Renal cortex interstitium (tissue), 15 donors: Measurements from ENCODE around the gene HES4. TPM values are rescaled to one million over a fixed set of nuclear protein-coding genes. Genes with fewer than 3 reads are reported as not detected.

ENCODE experiments used
- DNase-seq, 11 donors: peaks; one replicate each; pipeline ENCODE4 v3.0.0-alpha.2; 2013; ENCODE audit warnings: low read depth in 9 of 11, low spot score in 4 of 11; ENCODE audit errors: extremely low read depth in 1 of 11
- long read RNA-seq, 16 experiments: transcript quantifications; one replicate each; lab custom pipeline, GENCODE V29; 2026
- polyA plus RNA-seq, 3 donors: library from polyadenylated mRNA; unstranded; fragments of 120-200 nt; gene quantifications; one replicate each; pipeline ENCODE4 v1.2.1, GENCODE V29; 2013; ENCODE audit not compliant: insufficient read length in 3 of 3

The HES4 gene
- polyA plus RNA-seq = 10 to 100 TPM; 17.3 to 50.1 (median 39.7) TPM
- long read RNA-seq, donor 1, transcript HES4-204 (3 exons, 667 nt) = minor isoform, 8 of 98 reads
- long read RNA-seq, donor 1, transcript HES4-201 (4 exons, 899 nt) = minor isoform, 23 of 98 reads
- long read RNA-seq, donor 1, transcript HES4-203 (2 exons, 1,038 nt) = major isoform, 40 of 98 reads
- long read RNA-seq, donor 1, transcript HES4-202 (3 exons, 1,040 nt) = minor isoform, 18 of 98 reads
- long read RNA-seq, donor 1, partial matches to known transcripts = 9 of 98 reads
- long read RNA-seq, donor 1, other reads (novel, unspliced or antisense) = 0 of 98 reads
- long read RNA-seq, donor 2, transcript HES4-203 (2 exons, 1,038 nt) = major isoform, 21 of 58 reads
- long read RNA-seq, donor 2, transcript HES4-204 (3 exons, 667 nt) = minor isoform, 7 of 58 reads
- long read RNA-seq, donor 2, transcript HES4-202 (3 exons, 1,040 nt) = minor isoform, 18 of 58 reads
- long read RNA-seq, donor 2, transcript HES4-201 (4 exons, 899 nt) = minor isoform, 12 of 58 reads
- long read RNA-seq, donor 2, partial matches to known transcripts = 0 of 58 reads
- long read RNA-seq, donor 2, other reads (novel, unspliced or antisense) = 0 of 58 reads
- long read RNA-seq, donor 3, transcript HES4-202 (3 exons, 1,040 nt) = minor isoform, 18 of 119 reads
- long read RNA-seq, donor 3, transcript HES4-201 (4 exons, 899 nt) = minor isoform, 39 of 119 reads
- long read RNA-seq, donor 3, transcript HES4-203 (2 exons, 1,038 nt) = major isoform, 44 of 119 reads
- long read RNA-seq, donor 3, transcript HES4-204 (3 exons, 667 nt) = minor isoform, 18 of 119 reads
- long read RNA-seq, donor 3, partial matches to known transcripts = 0 of 119 reads
- long read RNA-seq, donor 3, other reads (novel, unspliced or antisense) = 0 of 119 reads
- long read RNA-seq, donor 4, transcript HES4-201 (4 exons, 899 nt) = minor isoform, 14 of 72 reads
- long read RNA-seq, donor 4, transcript HES4-203 (2 exons, 1,038 nt) = major isoform, 45 of 72 reads
- long read RNA-seq, donor 4, transcript HES4-202 (3 exons, 1,040 nt) = minor isoform, 10 of 72 reads
- long read RNA-seq, donor 4, partial matches to known transcripts = 0 of 72 reads
- long read RNA-seq, donor 4, other reads (novel, unspliced or antisense) = 0 of 72 reads
- long read RNA-seq, donor 5 = 0 reads
- long read RNA-seq, donor 6, transcript HES4-203 (2 exons, 1,038 nt) = major isoform, 49 of 97 reads
- long read RNA-seq, donor 6, transcript HES4-201 (4 exons, 899 nt) = minor isoform, 27 of 97 reads
- long read RNA-seq, donor 6, transcript HES4-202 (3 exons, 1,040 nt) = minor isoform, 6 of 97 reads
- long read RNA-seq, donor 6, transcript HES4-204 (3 exons, 667 nt) = minor isoform, 9 of 97 reads
- long read RNA-seq, donor 6, partial matches to known transcripts = 0 of 97 reads
- long read RNA-seq, donor 6, other reads (novel, unspliced or antisense) = 6 of 97 reads
- long read RNA-seq, donor 7, transcript HES4-204 (3 exons, 667 nt) = minor isoform, 16 of 96 reads
- long read RNA-seq, donor 7, transcript HES4-201 (4 exons, 899 nt) = minor isoform, 30 of 96 reads
- long read RNA-seq, donor 7, transcript HES4-202 (3 exons, 1,040 nt) = minor isoform, 13 of 96 reads
- long read RNA-seq, donor 7, transcript HES4-203 (2 exons, 1,038 nt) = major isoform, 32 of 96 reads
- long read RNA-seq, donor 7, partial matches to known transcripts = 5 of 96 reads
- long read RNA-seq, donor 7, other reads (novel, unspliced or antisense) = 0 of 96 reads
- long read RNA-seq, donor 8, transcript HES4-204 (3 exons, 667 nt) = minor isoform, 6 of 170 reads
- long read RNA-seq, donor 8, transcript HES4-201 (4 exons, 899 nt) = minor isoform, 25 of 170 reads
- long read RNA-seq, donor 8, transcript HES4-203 (2 exons, 1,038 nt) = major isoform, 94 of 170 reads
- long read RNA-seq, donor 8, transcript HES4-202 (3 exons, 1,040 nt) = minor isoform, 39 of 170 reads
- long read RNA-seq, donor 8, partial matches to known transcripts = 0 of 170 reads
- long read RNA-seq, donor 8, other reads (novel, unspliced or antisense) = 6 of 170 reads
- long read RNA-seq, donor 9, transcript HES4-202 (3 exons, 1,040 nt) = minor isoform, 8 of 59 reads
- long read RNA-seq, donor 9, transcript HES4-204 (3 exons, 667 nt) = minor isoform, 10 of 59 reads
- long read RNA-seq, donor 9, transcript HES4-201 (4 exons, 899 nt) = minor isoform, 20 of 59 reads
- long read RNA-seq, donor 9, transcript HES4-203 (2 exons, 1,038 nt) = major isoform, 21 of 59 reads
- long read RNA-seq, donor 9, partial matches to known transcripts = 0 of 59 reads
- long read RNA-seq, donor 9, other reads (novel, unspliced or antisense) = 0 of 59 reads
- long read RNA-seq, donor 10, transcript HES4-203 (2 exons, 1,038 nt) = major isoform, 27 of 71 reads
- long read RNA-seq, donor 10, transcript HES4-204 (3 exons, 667 nt) = minor isoform, 7 of 71 reads
- long read RNA-seq, donor 10, transcript HES4-202 (3 exons, 1,040 nt) = minor isoform, 21 of 71 reads
- long read RNA-seq, donor 10, transcript HES4-201 (4 exons, 899 nt) = minor isoform, 16 of 71 reads
- long read RNA-seq, donor 10, partial matches to known transcripts = 0 of 71 reads
- long read RNA-seq, donor 10, other reads (novel, unspliced or antisense) = 0 of 71 reads
- long read RNA-seq, donor 11, transcript HES4-201 (4 exons, 899 nt) = minor isoform, 16 of 62 reads
- long read RNA-seq, donor 11, transcript HES4-203 (2 exons, 1,038 nt) = major isoform, 24 of 62 reads
- long read RNA-seq, donor 11, transcript HES4-204 (3 exons, 667 nt) = minor isoform, 6 of 62 reads
- long read RNA-seq, donor 11, transcript HES4-202 (3 exons, 1,040 nt) = minor isoform, 16 of 62 reads
- long read RNA-seq, donor 11, partial matches to known transcripts = 0 of 62 reads
- long read RNA-seq, donor 11, other reads (novel, unspliced or antisense) = 0 of 62 reads
- long read RNA-seq, donor 12, transcript HES4-201 (4 exons, 899 nt) = minor isoform, 12 of 55 reads
- long read RNA-seq, donor 12, transcript HES4-202 (3 exons, 1,040 nt) = minor isoform, 8 of 55 reads
- long read RNA-seq, donor 12, transcript HES4-203 (2 exons, 1,038 nt) = major isoform, 31 of 55 reads
- long read RNA-seq, donor 12, partial matches to known transcripts = 0 of 55 reads
- long read RNA-seq, donor 12, other reads (novel, unspliced or antisense) = 0 of 55 reads
- long read RNA-seq, donor 13, transcript HES4-201 (4 exons, 899 nt) = minor isoform, 38 of 240 reads
- long read RNA-seq, donor 13, transcript HES4-203 (2 exons, 1,038 nt) = minor isoform, 73 of 240 reads
- long read RNA-seq, donor 13, transcript HES4-202 (3 exons, 1,040 nt) = major isoform, 79 of 240 reads
- long read RNA-seq, donor 13, transcript HES4-204 (3 exons, 667 nt) = minor isoform, 28 of 240 reads
- long read RNA-seq, donor 13, partial matches to known transcripts = 17 of 240 reads
- long read RNA-seq, donor 13, other reads (novel, unspliced or antisense) = 5 of 240 reads
- long read RNA-seq, donor 14, transcript HES4-201 (4 exons, 899 nt) = minor isoform, 19 of 62 reads
- long read RNA-seq, donor 14, transcript HES4-203 (2 exons, 1,038 nt) = major isoform, 25 of 62 reads
- long read RNA-seq, donor 14, transcript HES4-202 (3 exons, 1,040 nt) = minor isoform, 17 of 62 reads
- long read RNA-seq, donor 14, partial matches to known transcripts = 0 of 62 reads
- long read RNA-seq, donor 14, other reads (novel, unspliced or antisense) = 0 of 62 reads
- long read RNA-seq, donor 15, transcript HES4-204 (3 exons, 667 nt) = minor isoform, 9 of 37 reads
- long read RNA-seq, donor 15, transcript HES4-203 (2 exons, 1,038 nt) = major isoform, 12 of 37 reads
- long read RNA-seq, donor 15, transcript HES4-201 (4 exons, 899 nt) = major isoform, 12 of 37 reads
- long read RNA-seq, donor 15, partial matches to known transcripts = 0 of 37 reads
- long read RNA-seq, donor 15, other reads (novel, unspliced or antisense) = 0 of 37 reads
- long read RNA-seq, donor 16, transcript HES4-201 (4 exons, 899 nt) = minor isoform, 29 of 174 reads
- long read RNA-seq, donor 16, transcript HES4-204 (3 exons, 667 nt) = minor isoform, 10 of 174 reads
- long read RNA-seq, donor 16, transcript HES4-202 (3 exons, 1,040 nt) = minor isoform, 49 of 174 reads
- long read RNA-seq, donor 16, transcript HES4-203 (2 exons, 1,038 nt) = major isoform, 78 of 174 reads
- long read RNA-seq, donor 16, partial matches to known transcripts = 0 of 174 reads
- long read RNA-seq, donor 16, other reads (novel, unspliced or antisense) = 8 of 174 reads

GRCh38 chr1:999725-1000356 lies at the start of gene HES4:
Gene HES4, minus strand, starts transcription at chr1:1000097. Its CDS starts 124 bp downstream, at chr1:999973.
- DNase-seq = peak in 8 of 11 donors; percentile 84 to 91 (median 88)

- DNase-seq = no peak
Observed at GRCh38 chr1:1048765-1049164, 48.9 kb upstream of the HES4 start.

GRCh38 chr1:1047963-1048362 lies 48.1 kb upstream of the HES4 start:
- no peak for DNase-seq

- no peak for DNase-seq
Observed at GRCh38 chr1:1047407-1047806, 47.5 kb upstream of the HES4 start.

GRCh38 chr1:1046767-1047166 lies 46.9 kb upstream of the HES4 start:
- DNase-seq = no peak

GRCh38 chr1:1046243-1046642 lies 46.3 kb upstream of the HES4 start:
- DNase-seq = no peak

GRCh38 chr1:1045129-1045528 lies 45.2 kb upstream of the HES4 start:
- DNase-seq = no peak

GRCh38 chr1:1044455-1045078 lies 44.7 kb upstream of the HES4 start:
- no peak for DNase-seq

GRCh38 chr1:1043921-1044320 lies 44.0 kb upstream of the HES4 start:
- no peak for DNase-seq

GRCh38 chr1:1043411-1043810 lies 43.5 kb upstream of the HES4 start:
- no peak for DNase-seq

- no peak for DNase-seq
Observed at GRCh38 chr1:1042835-1043234, 42.9 kb upstream of the HES4 start.

- DNase-seq = no peak
Observed at GRCh38 chr1:1041873-1042272, 42.0 kb upstream of the HES4 start.
